Testis (tissue), 2 donors: ENCODE results near the gene GALNT18.

Experiments used
- CTCF ChIP-seq, 3 experiments: fragments of 450-650 bp in 2 of 3; fragments of 200-600 bp in 1 of 3; sonication (generic) in 1 of 3; IDR thresholded peaks; one replicate each; pipeline ENCODE4 v1.5.1; 2016 to 2019; ENCODE audit warnings: antibody characterized with exemption in 3 of 3, mild to moderate bottlenecking in 2 of 3, moderate library complexity in 1 of 3
- POLR2A ChIP-seq: fragments of 450-650 bp; IDR thresholded peaks from one replicate; pipeline ENCODE4 v1.6.1; 2017; ENCODE audit warnings: antibody characterized with exemption, mild to moderate bottlenecking, moderate library complexity

- no peak for TF ChIP-seq CTCF (IDR thresholded peaks at IDR 0.05)
- no peak for TF ChIP-seq POLR2A
Observed at GRCh38 chr11:11260903-11261302, 360.9 kb downstream of the GALNT18 start.
